GM12878 (cell line): ENCODE data around the gene TMEM175.
"Not testable (repeated sequence)": the region's sequence is repeated elsewhere in the genome, so short reads cannot be mapped to it uniquely, and the experiment has no call there.

Source experiments
- ZSCAN29 ChIP-seq: fragments of 450-650 bp; IDR thresholded peaks from 2 replicates; pipeline ENCODE4 v1.6.1; 2017; ENCODE audit warnings: mild to moderate bottlenecking, moderate library complexity
- TF ChIP-seq, protein P1 (sequence below), 3 experiments: IDR thresholded peaks in 2 of 3; conservative IDR thresholded peaks in 1 of 3; 2 replicates each; pipeline ENCODE4 v1.5.1; 2011; ENCODE audit warnings: low read depth in 3 of 3, low read length in 3 of 3, mild to moderate bottlenecking in 3 of 3, control low read depth in 2 of 3, moderate library complexity in 2 of 3, inconsistent platforms in 1 of 3, mixed read lengths in 1 of 3; ENCODE audit not compliant: control insufficient read depth in 2 of 3, insufficient read depth in 1 of 3; ENCODE audit errors: extremely low read depth in 1 of 3

DNA sequence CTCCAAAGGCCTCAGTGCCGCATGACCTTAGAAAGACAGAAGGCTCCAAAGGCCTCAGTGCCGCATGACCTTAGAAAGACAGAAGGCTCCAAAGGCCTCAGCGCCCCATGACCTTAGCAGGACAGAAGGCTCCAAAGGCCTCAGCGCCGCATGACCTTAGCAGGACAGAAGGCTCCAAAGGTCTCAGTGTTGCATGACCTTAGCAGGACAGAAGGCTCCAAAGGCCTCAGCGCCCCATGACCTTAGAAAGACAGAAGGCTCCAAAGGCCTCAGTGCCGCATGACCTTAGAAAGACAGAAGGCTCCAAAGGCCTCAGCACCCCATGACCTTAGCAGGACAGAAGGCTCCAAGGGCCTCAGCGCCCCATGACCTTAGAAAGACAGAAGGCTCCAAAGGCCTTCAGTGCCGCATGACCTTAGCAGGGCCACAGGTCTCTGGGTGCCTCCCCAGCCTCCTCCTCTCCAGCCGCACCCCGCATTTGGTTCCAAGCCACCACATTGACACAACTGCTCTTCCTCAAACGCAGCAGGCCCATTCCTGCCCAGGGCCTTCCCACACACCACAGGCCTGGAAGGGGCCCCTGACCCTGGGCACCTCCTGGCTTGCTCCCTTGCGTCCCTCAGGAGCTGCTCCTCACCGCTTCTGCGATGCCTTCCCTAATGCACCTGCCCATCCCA, 13.1 kb upstream of the TMEM175 start:
- TF ChIP-seq ZSCAN29: not testable (repeated sequence)
- TF ChIP-seq, protein P1, sequence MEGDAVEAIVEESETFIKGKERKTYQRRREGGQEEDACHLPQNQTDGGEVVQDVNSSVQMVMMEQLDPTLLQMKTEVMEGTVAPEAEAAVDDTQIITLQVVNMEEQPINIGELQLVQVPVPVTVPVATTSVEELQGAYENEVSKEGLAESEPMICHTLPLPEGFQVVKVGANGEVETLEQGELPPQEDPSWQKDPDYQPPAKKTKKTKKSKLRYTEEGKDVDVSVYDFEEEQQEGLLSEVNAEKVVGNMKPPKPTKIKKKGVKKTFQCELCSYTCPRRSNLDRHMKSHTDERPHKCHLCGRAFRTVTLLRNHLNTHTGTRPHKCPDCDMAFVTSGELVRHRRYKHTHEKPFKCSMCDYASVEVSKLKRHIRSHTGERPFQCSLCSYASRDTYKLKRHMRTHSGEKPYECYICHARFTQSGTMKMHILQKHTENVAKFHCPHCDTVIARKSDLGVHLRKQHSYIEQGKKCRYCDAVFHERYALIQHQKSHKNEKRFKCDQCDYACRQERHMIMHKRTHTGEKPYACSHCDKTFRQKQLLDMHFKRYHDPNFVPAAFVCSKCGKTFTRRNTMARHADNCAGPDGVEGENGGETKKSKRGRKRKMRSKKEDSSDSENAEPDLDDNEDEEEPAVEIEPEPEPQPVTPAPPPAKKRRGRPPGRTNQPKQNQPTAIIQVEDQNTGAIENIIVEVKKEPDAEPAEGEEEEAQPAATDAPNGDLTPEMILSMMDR (IDR thresholded peaks at IDR 0.05 in 2 of 3, conservative IDR thresholded peaks at IDR 0.05 in 1 of 3; ENCODE audit: control insufficient read depth in 2 of 3, extremely low read depth in 1 of 3, insufficient read depth in 1 of 3, low read depth in 3 of 3, low read length in 3 of 3): not testable (repeated sequence)
